GM13977 (cell line): Measurements from ENCODE around the gene RASA3.
"Not testable (repeated sequence)": the region's sequence is repeated elsewhere in the genome, so short reads cannot be mapped to it uniquely, and the experiment has no call there.

Experiments used
- DNase-seq: peaks from one replicate; pipeline ENCODE4 v3.0.0; 2012; ENCODE audit warnings: low spot score
- CTCF ChIP-seq: IDR thresholded peaks from 2 replicates; pipeline ENCODE4 v1.5.1; 2012; ENCODE audit warnings: mild to moderate bottlenecking, control low read depth; ENCODE audit not compliant: insufficient read depth; ENCODE audit errors: extremely low read depth, missing control alignments
- in situ Hi-C: fragments of 300-500 bp; cut with MboI; formaldehyde crosslinking; loops from one replicate; pipeline ENCODE4 v1.12.0; 2022; ENCODE audit warnings: low sequenced_read_pairs, low pct_unique_long_range_greater_than_20kb, mixed read lengths, inconsistent platforms; ENCODE audit not compliant: unreplicated experiment

Gene RASA3

GRCh38 chr13:114118086-114118485 lies 14.3 kb downstream of the RASA3 start:
- in situ Hi-C loops, result no loop called here
- no peak for DNase-seq
- TF ChIP-seq CTCF, result no peak

DNA sequence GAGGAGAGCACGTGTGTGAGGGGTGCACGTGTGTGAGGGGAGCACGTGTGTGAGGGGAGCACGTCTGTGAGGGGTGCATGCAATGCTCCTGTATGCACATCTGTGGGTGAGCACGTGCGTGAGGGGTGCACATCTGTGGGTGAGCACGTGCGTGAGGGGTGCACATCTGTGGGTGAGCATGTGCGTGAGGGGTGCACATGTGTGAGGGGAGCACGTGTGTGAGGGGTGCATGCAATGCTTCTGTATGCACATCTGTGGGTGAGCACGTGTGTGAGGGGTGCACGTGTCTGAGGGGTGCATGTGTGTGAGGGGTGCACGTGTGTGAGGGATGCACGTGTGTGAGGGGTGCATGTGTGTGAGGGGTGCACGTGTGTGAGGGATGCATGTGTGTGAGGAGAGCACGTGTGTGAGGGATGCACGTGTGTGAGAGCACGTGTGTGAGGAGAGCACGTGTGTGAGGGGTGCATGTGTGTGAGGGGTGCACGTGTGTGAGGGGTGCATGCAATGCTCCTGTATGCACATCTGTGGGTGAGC lies 15.0 kb downstream of the RASA3 start:
- DNase-seq, in situ Hi-C loops: not testable (repeated sequence)

DNA sequence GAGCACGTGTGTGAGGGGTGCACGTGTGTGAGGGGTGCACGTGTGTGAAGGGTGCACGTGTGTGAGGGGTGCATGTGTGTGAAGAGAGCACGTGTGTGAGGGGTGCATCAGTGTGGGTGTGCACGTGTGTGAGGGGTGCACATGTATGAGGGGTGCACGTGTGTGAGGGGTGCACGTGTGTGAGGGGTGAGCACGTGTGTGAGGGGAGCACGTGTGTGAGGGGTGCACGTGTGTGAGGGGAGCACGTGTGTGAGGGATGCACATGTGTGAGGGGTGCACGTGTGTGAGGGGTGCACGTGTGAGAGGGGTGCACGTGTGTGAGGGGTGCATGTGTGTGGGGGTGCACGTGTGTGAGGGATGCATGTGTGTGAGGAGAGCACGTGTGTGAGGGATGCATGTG lies 15.7 kb downstream of the RASA3 start:
- in situ Hi-C loops, result no loop called here
- no peak for DNase-seq
- no peak for TF ChIP-seq CTCF

DNA sequence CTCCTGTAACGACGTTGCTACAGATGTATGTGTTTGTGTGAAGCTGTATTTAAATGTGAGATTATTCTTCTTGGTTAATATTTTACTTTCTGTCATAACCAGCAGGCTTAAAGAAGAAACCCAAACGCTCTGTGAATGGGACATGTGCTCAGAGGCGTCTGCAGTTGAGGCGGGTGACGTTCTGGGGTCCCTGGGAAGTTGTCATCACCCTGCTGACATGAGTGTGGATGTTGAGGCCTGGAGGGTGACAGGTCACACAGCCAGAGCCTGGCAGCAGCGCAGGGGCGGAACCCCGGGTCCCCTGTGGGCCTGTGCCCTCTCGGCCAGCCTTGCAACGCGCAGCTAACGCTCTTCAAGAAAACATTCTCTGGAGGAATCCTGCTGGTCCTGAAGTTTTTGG lies 16.6 kb downstream of the RASA3 start:
- DNase-seq, result no peak
- in situ Hi-C loops, result no loop called here
- TF ChIP-seq CTCF, result no peak

DNA sequence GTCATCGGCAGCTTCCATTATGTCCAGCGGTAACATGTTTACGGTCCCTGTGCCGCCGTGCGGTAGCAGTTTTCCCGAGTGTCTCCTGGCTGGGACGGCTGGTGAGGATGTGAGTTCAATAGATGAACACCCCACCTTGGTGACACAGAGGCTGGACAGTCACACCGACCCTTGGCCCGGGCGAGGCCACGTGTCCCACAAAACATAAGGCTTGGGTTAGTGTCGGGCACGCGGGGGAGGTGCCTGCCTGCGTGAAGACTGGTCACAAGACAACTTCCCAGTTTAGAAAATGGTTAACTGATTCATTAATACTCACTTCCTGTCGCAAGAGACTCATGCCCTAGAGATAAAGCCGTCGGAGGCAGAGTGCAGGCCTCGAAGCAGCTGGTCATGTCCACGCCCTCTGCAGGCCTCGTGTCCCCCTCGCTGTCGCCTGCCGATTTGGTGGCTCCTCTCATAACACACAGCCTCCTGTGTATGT lies 17.2 kb downstream of the RASA3 start:
- DNase-seq, result no peak
- in situ Hi-C loops, result no loop called here
- no peak for TF ChIP-seq CTCF

- in situ Hi-C loops, DNase-seq: not testable (repeated sequence)
These were observed 17.8 kb downstream of the RASA3 start for GRCh38 chr13:114114666-114115065.

- no peak for DNase-seq
- in situ Hi-C loops, result no loop called here
- TF ChIP-seq CTCF, result no peak
These were observed 18.3 kb downstream of the RASA3 start for GRCh38 chr13:114114006-114114640.

DNA sequence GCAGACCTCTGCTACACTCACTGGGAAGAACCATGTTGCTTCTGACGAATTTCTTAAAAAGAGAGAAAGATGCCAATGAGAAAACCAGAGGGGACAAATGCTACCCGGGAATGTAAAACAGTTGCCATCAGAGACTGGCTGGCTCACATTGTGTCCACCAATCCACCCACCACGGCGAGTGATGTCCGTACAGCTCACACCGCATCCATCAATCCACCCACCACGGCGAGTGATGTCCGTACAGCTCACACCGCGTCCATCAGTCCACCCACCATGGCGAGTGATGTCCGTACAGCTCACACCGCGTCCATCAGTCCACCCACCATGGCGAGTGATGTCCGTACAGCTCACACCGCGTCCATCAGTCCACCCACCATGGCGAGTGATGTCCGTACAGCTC lies 19.0 kb downstream of the RASA3 start:
- in situ Hi-C loops, DNase-seq: not testable (repeated sequence)
